Endodermal cell (in vitro differentiated cells): Measurements from ENCODE around the gene GDF11. TPM values are rescaled to one million over a fixed set of nuclear protein-coding genes. Genes with fewer than 3 reads are reported as not detected.

ENCODE experiments used
- DNase-seq: peaks from one replicate; pipeline ENCODE4 v3.0.0-alpha.2; 2017
- H3K27ac ChIP-seq: 2 replicates; pipeline ENCODE4 v1.5.1; 2013; ENCODE audit warnings: mild to moderate bottlenecking, low read depth, low read length, moderate library complexity
- H3K27me3 ChIP-seq: 2 replicates; pipeline ENCODE4 v1.6.1; 2013; ENCODE audit warnings: mild to moderate bottlenecking, low read length, moderate library complexity; ENCODE audit not compliant: insufficient read depth, control insufficient read depth, poor library complexity, severe bottlenecking
- H3K36me3 ChIP-seq: 2 replicates; pipeline ENCODE4 v1.7.0; 2013; ENCODE audit warnings: mild to moderate bottlenecking, low read length, moderate library complexity; ENCODE audit not compliant: control insufficient read depth, insufficient read depth
- H3K4me1 ChIP-seq: one replicate; pipeline ENCODE4 v1.7.0; 2013; ENCODE audit warnings: low read length; ENCODE audit not compliant: control insufficient read depth, insufficient read depth
- H3K4me3 ChIP-seq: 2 replicates; pipeline ENCODE4 v1.5.1; 2013; ENCODE audit warnings: mild to moderate bottlenecking, low read length, moderate library complexity
- H3K9ac ChIP-seq: 2 replicates; pipeline ENCODE4 v1.6.1; 2013; ENCODE audit warnings: mild to moderate bottlenecking, low read length, moderate library complexity; ENCODE audit not compliant: poor library complexity, severe bottlenecking; ENCODE audit errors: extremely low read depth
- H3K9me3 ChIP-seq: 2 replicates; pipeline ENCODE4 v1.6.1; 2013; ENCODE audit warnings: mild to moderate bottlenecking, low read length, moderate library complexity; ENCODE audit not compliant: control insufficient read depth
- H3K27ac Mint-ChIP-seq: 2 replicates; pipeline ENCODE4 v1.8.0; 2020; ENCODE audit warnings: mixed read lengths
- H3K27me3 Mint-ChIP-seq: 2 replicates; pipeline ENCODE4 v1.8.0; 2021; ENCODE audit warnings: mild to moderate bottlenecking, mixed read lengths; ENCODE audit not compliant: insufficient read depth
- H3K36me3 Mint-ChIP-seq: 2 replicates; pipeline ENCODE4 v1.8.0; 2020; ENCODE audit warnings: low read depth, mixed read lengths
- H3K4me1 Mint-ChIP-seq: 2 replicates; pipeline ENCODE4 v1.8.0; 2020; ENCODE audit warnings: mixed read lengths
- H3K4me3 Mint-ChIP-seq: 2 replicates; pipeline ENCODE4 v1.8.0; 2020; ENCODE audit warnings: mild to moderate bottlenecking, moderate library complexity, mixed read lengths
- H3K9me3 Mint-ChIP-seq: 2 replicates; pipeline ENCODE4 v1.8.0; 2020; ENCODE audit warnings: mild to moderate bottlenecking, mixed read lengths
- WGBS, 2 experiments: methylation state at CpG; one replicate each; pipeline versions ENCODE4 v1.1.5 to v1.1.7; 2013; ENCODE audit warnings: missing lambda C conversion rate in 2 of 2, mixed read lengths in 1 of 2; ENCODE audit not compliant: insufficient coverage in 1 of 2, insufficient read length in 1 of 2; 5-methylcytosine and 5-hydroxymethylcytosine counted together
- total RNA-seq, 2 donors: library from RNA; stranded (reverse); fragmentation: NEBNext Ultra II Directional in 1 of 2; extraction: Animal tissue kit (Norgen Biotek cat#: 25700) in 1 of 2; gene quantifications; 2 replicates in 1 of 2; 3 replicates in 1 of 2; pipeline ENCODE4 v1.2.1, GENCODE V29; 2021
- TF ChIP-seq, protein P1 (sequence below): fragments of 200-600 bp; sonication (generic); conservative IDR thresholded peaks from 2 replicates; pipeline ENCODE4 v1.5.0; 2021; ENCODE audit warnings: antibody characterized with exemption, mild to moderate bottlenecking

The GDF11 gene
- total RNA-seq, 2 donors from 2014 or later: 29.8 to 33.0 TPM

DNA sequence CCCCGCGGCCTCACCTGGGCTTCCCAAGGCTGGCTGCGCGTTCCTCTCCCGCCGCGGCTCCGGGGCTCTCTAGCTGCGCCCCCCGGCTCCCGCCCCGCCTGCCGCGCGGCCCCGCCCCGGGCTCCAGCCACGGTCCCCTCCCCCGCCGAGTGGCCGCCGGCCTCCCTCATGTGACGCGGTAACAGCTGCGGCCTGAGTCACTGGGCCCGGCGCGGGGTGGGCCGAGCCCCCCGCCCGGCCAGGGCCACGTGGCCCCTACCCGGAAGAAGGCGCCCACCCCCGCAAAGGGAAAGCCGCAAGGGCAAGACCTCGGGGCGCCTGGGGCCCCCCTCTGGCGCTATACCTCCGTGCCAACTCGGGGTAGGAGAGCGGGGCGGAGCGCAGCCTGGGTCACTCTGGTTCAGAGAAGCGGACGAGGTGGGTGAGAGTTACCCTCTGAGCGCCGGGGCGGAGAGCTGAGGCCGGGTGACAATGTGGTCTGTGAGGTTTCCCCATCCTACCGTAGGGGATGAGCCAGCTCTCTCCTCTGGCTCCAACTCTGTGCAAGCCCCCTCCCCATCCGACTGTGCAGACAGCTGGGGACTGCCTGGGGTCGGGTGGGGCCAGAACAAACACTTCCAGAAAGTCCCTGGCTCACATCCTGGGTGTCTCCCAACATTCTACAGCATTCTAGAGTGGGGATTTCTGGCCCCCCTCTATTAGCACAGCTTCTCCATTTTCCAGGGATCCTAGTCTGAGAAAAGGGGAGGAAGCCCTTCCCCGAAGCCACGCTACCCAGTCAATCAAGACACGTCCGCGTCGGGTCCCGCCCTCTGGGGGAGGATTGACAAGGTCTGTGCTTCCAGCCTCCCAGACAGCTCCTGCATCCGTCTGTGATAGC lies 13.7 kb upstream of the GDF11 start, which contains the start of gene CD63:
CD63 (minus strand) TSS at position 71 of the 880 bp plus-strand sequence. CDS start 668 bp downstream, outside the sequence.
- peak within 1 kb of the TSS; percentile 90 for H3K27ac ChIP-seq
- Mint-ChIP-seq H3K27ac (peak within 1 kb of the TSS; percentile 94), H3K27me3 (no peaks in the 10 kb centered on the region), H3K36me3 (peaks cover 27% of the 10 kb centered on the region), H3K4me1 (peaks cover 28% of the 10 kb centered on the region), H3K4me3 (peak within 1 kb of the TSS; percentile 85), H3K9me3 (no peaks in the 10 kb centered on the region)
- peak; percentile 98 for DNase-seq
- H3K27me3 ChIP-seq: no peaks in the 10 kb centered on the region
- peaks cover 8% of the 10 kb centered on the region for H3K4me1 ChIP-seq
- H3K9me3 ChIP-seq: no peaks in the 10 kb centered on the region
- TF ChIP-seq, protein P1, sequence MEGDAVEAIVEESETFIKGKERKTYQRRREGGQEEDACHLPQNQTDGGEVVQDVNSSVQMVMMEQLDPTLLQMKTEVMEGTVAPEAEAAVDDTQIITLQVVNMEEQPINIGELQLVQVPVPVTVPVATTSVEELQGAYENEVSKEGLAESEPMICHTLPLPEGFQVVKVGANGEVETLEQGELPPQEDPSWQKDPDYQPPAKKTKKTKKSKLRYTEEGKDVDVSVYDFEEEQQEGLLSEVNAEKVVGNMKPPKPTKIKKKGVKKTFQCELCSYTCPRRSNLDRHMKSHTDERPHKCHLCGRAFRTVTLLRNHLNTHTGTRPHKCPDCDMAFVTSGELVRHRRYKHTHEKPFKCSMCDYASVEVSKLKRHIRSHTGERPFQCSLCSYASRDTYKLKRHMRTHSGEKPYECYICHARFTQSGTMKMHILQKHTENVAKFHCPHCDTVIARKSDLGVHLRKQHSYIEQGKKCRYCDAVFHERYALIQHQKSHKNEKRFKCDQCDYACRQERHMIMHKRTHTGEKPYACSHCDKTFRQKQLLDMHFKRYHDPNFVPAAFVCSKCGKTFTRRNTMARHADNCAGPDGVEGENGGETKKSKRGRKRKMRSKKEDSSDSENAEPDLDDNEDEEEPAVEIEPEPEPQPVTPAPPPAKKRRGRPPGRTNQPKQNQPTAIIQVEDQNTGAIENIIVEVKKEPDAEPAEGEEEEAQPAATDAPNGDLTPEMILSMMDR: no peak
- WGBS, 2 experiments: 0% methylated on average over 20 to 61 of the region's 61 CpGs
- H3K9ac ChIP-seq: peak within 1 kb of the TSS; percentile 84
- peak within 1 kb of the TSS; percentile 92 for H3K4me3 ChIP-seq
- H3K36me3 ChIP-seq: peaks cover 35% of the 10 kb centered on the region

DNA sequence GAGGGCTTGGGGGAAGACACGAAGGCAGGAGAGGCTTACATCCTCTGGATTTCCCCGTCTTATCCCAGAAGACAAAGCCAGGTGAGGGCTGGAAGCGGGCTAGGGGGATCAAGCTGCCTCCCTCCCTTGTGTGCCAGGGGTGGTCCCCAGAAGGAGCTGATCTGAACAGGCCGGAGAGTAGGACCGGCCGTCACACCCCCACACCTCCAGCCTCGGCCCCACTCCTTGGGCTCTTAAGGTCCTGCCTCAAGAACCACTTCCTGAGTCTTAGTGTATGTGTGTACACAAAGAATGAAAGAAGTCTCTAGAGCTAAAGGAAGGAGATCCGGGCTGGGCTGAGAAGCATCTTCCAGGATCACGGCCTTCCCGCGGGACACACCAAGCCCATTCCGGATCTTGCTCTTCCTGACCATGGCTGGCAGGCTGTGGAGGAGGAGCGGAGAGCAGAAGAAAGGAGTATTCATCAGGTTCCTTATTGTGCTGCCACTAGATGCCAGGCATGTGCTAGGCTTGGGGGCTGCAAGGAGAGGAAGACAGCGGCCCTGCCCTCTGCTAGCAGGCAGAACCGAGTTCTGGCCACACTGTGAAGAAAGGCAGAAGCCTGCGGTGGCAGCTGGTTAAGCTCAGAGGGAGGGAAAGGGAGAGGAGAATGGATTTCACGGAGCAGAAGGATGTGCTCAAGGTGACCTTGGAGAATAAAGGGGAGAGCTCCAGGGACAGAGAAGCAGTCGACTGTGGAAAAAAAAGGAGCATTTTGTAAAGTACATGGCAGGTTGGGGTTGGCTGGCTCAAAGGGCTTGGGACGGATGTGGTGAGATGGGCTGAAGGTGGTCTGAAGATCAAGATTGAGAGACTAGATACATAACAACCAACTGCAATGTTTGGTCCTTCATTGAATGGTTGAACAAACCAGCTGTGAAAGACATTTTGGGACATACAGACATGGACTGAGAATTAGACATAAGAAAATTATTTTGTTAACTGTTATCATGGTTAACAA lies 12.8 kb upstream of the GDF11 start:
- no peaks in the 10 kb centered on the region for H3K27me3 ChIP-seq
- H3K4me3 Mint-ChIP-seq: peak overlapping the region; percentile 85
- H3K9me3 Mint-ChIP-seq: no peaks in the 10 kb centered on the region
- TF ChIP-seq, protein P1: no peak
- H3K36me3 ChIP-seq: peaks cover 25% of the 10 kb centered on the region
- H3K27ac ChIP-seq: peak overlapping the region; percentile 90
- H3K9me3 ChIP-seq: no peaks in the 10 kb centered on the region
- H3K27ac Mint-ChIP-seq: peak overlapping the region; percentile 94
- peaks cover 24% of the 10 kb centered on the region for H3K4me1 Mint-ChIP-seq
- H3K9ac ChIP-seq: peak overlapping the region; percentile 84
- H3K4me3 ChIP-seq: peak overlapping the region; percentile 92
- no peaks in the 10 kb centered on the region for H3K27me3 Mint-ChIP-seq
- H3K36me3 Mint-ChIP-seq: peaks cover 18% of the 10 kb centered on the region
- H3K4me1 ChIP-seq: peaks cover 8% of the 10 kb centered on the region
- 12 to 20% methylated on average over 12 to 15 of the region's 19 CpGs for WGBS, 2 experiments
- DNase-seq: peak; percentile 84

DNA sequence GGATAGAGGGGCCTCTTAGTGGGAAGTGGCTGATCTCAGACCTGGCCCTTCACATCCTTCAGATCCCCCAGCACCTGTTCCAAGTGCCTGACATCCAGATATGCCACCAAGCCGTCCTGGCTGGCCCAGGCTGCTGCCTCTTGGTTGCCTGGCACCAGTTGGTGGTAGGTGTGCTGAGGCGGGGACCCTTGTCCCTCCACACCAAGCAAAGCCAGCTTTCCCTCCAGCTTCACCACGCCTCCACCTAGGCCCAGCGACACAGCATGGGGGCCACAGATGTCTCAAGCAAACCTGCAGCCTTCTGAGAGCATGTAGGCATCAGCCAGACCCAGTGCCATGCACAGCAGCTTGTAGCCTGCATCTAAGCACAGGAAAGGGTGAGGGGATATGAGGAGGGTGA lies 10.6 kb upstream of the GDF11 start:
- no peaks in the 10 kb centered on the region for H3K9me3 Mint-ChIP-seq
- TF ChIP-seq, protein P1: no peak
- Histone ChIP-seq H3K36me3 (peaks cover 4% of the 10 kb centered on the region), H3K9ac (no peak overlapping the region), H3K4me1 (peaks cover under 1% of the 10 kb centered on the region), H3K9me3 (no peaks in the 10 kb centered on the region), H3K27me3 (no peaks in the 10 kb centered on the region), H3K4me3 (no peak overlapping the region), H3K27ac (no peak overlapping the region)
- H3K27me3 Mint-ChIP-seq: no peaks in the 10 kb centered on the region
- H3K4me1 Mint-ChIP-seq: peaks cover 17% of the 10 kb centered on the region
- H3K27ac Mint-ChIP-seq: peak overlapping the region; percentile 42
- no peaks in the 10 kb centered on the region for H3K36me3 Mint-ChIP-seq
- whole genome bisulfite sequencing, 2 experiments: 90% methylated on average over 4 of the region's 4 CpGs; no CpG with 5 or more reads in 1 of the 2 experiments
- no peak overlapping the region for H3K4me3 Mint-ChIP-seq
- DNase-seq: no peak
